ENCODE results near the gene IDH1. TPM values are rescaled to one million over a fixed set of nuclear protein-coding genes. Genes with fewer than 3 reads are reported as not detected.
"Not testable (repeated sequence)": the region's sequence is repeated elsewhere in the genome, so short reads cannot be mapped to it uniquely, and the experiment has no call there.

Gene IDH1
- total RNA-seq, 2 experiments from 2014 or later = 19.0 to 19.7 TPM

GRCh38 chr2:208279236-208279635, 24.4 kb upstream of the IDH1 start:
- no peaks in the 10 kb centered on the region for H3K27me3 Mint-ChIP-seq
- intact Hi-C loops (cut with micrococcal nuclease) = no loop called here
- H3K4me1 Mint-ChIP-seq (ENCODE audit: low read depth) = peaks cover 28% of the 10 kb centered on the region
- peaks cover 69% of the 10 kb centered on the region for H3K36me3 Mint-ChIP-seq (ENCODE audit: low read depth)
- ChIA-PET CTCF (interaction anchor here (0.8 kb wide), 1 partner anchor 11 kb away, joined by 3 read pairs; no protein-coding TSS in a partner anchor), POLR2A (no interaction called here)
- TF ChIP-seq CTCF (IDR thresholded peaks at IDR 0.05) = no peak
- H3K27ac Mint-ChIP-seq = no peak overlapping the region
- ATAC-seq = no peak
- H3K4me3 Mint-ChIP-seq = no peak overlapping the region
- DNase-seq = no peak
- H3K9me3 Mint-ChIP-seq = no peaks in the 10 kb centered on the region

GRCh38 chr2:208278549-208278948, 23.7 kb upstream of the IDH1 start:
- POLR2A ChIA-PET = no interaction called here
- no peak overlapping the region for H3K4me3 Mint-ChIP-seq
- peaks cover 75% of the 10 kb centered on the region for H3K36me3 Mint-ChIP-seq (ENCODE audit: low read depth)
- intact Hi-C loops (cut with micrococcal nuclease) = no loop called here
- no peaks in the 10 kb centered on the region for H3K27me3 Mint-ChIP-seq
- ATAC-seq (no peak), DNase-seq (no peak)
- H3K4me1 Mint-ChIP-seq (ENCODE audit: low read depth) = peaks cover 30% of the 10 kb centered on the region
- H3K9me3 Mint-ChIP-seq = no peaks in the 10 kb centered on the region
- no peak overlapping the region for H3K27ac Mint-ChIP-seq
- TF ChIP-seq CTCF (IDR thresholded peaks at IDR 0.05) = no peak
- CTCF ChIA-PET = no interaction called here

- ChIA-PET CTCF (interaction anchor here (0.6 to 3.4 kb wide), 5 partner anchors 8 to 99 kb away, joined by 3 to 8 read pairs (median 4); partner anchors contain the start of genes IDH1 and PIKFYVE), POLR2A (interaction anchor here (0.9 kb wide), 1 partner anchor 19 kb away, joined by 3 read pairs; no protein-coding TSS in a partner anchor)
- TF ChIP-seq CTCF (IDR thresholded peaks at IDR 0.05) = no peak
- H3K4me1 Mint-ChIP-seq (ENCODE audit: low read depth) = peaks cover 15% of the 10 kb centered on the region
- H3K4me3 Mint-ChIP-seq = no peak overlapping the region
- DNase-seq = no peak
- H3K27ac Mint-ChIP-seq = no peak overlapping the region
- H3K9me3 Mint-ChIP-seq = no peaks in the 10 kb centered on the region
- peaks cover 61% of the 10 kb centered on the region for H3K36me3 Mint-ChIP-seq (ENCODE audit: low read depth)
- no peaks in the 10 kb centered on the region for H3K27me3 Mint-ChIP-seq
- ATAC-seq = no peak
- intact Hi-C loops (cut with micrococcal nuclease) = no loop called here
These were observed 19.9 kb upstream of the IDH1 start for GRCh38 chr2:208274748-208275147.

GRCh38 chr2:208269091-208269490, 14.2 kb upstream of the IDH1 start:
- Mint-ChIP-seq H3K4me1 (ENCODE audit: low read depth) (peaks cover 33% of the 10 kb centered on the region), H3K27me3 (no peaks in the 10 kb centered on the region), H3K27ac (no peak overlapping the region), H3K36me3 (ENCODE audit: low read depth) (peaks cover 16% of the 10 kb centered on the region), H3K9me3 (no peaks in the 10 kb centered on the region), H3K4me3 (no peak overlapping the region)
- CTCF ChIA-PET = interaction anchor here (1.0 to 8.3 kb wide), 3 partner anchors 11 to 94 kb away, joined by 3 to 77 read pairs (median 7); partner anchors contain the start of gene IDH1
- POLR2A ChIA-PET = no interaction called here
- intact Hi-C loops (cut with micrococcal nuclease) = loop anchor here (10.0 kb wide), 1 partner anchor 644 kb away; the partner anchor contains the start of gene METTL21A
- ATAC-seq (no peak), DNase-seq (peak; percentile 21)
- TF ChIP-seq CTCF (IDR thresholded peaks at IDR 0.05) = peak; percentile 20

GRCh38 chr2:208268156-208268952, 13.5 kb upstream of the IDH1 start:
- peaks cover 11% of the 10 kb centered on the region for H3K36me3 Mint-ChIP-seq (ENCODE audit: low read depth)

GRCh38 chr2:208267526-208267925, 12.7 kb upstream of the IDH1 start:
- Mint-ChIP-seq H3K4me1 (ENCODE audit: low read depth) (peaks cover 32% of the 10 kb centered on the region), H3K4me3 (peak overlapping the region; percentile 87), H3K36me3 (ENCODE audit: low read depth) (peaks cover 11% of the 10 kb centered on the region)
- H3K9me3 Mint-ChIP-seq, DNase-seq, H3K27me3 Mint-ChIP-seq, ATAC-seq, H3K27ac Mint-ChIP-seq, POLR2A ChIA-PET: not testable (repeated sequence)
- intact Hi-C loops (cut with micrococcal nuclease) = loop anchor here (10.0 kb wide), 1 partner anchor 643 kb away; the partner anchor contains the start of gene METTL21A
- CTCF ChIA-PET = interaction anchor here (8.3 kb wide), 1 partner anchor 13 kb away, joined by 77 read pairs; the partner anchor contains the start of gene IDH1

More at GRCh38 chr2:208268156-208268952, 13.5 kb upstream of the IDH1 start:
- ChIA-PET CTCF (interaction anchor here (1.0 to 8.3 kb wide), 3 partner anchors 11 to 93 kb away, joined by 3 to 77 read pairs (median 7); partner anchors contain the start of gene IDH1), POLR2A (no interaction called here)
- H3K4me1 Mint-ChIP-seq (ENCODE audit: low read depth) = peaks cover 32% of the 10 kb centered on the region
- no peak for TF ChIP-seq CTCF (IDR thresholded peaks at IDR 0.05)
- DNase-seq (no peak), ATAC-seq (no peak)
- intact Hi-C loops (cut with micrococcal nuclease) = loop anchor here (10.0 kb wide), 1 partner anchor 644 kb away; the partner anchor contains the start of gene METTL21A
- no peak overlapping the region for H3K27ac Mint-ChIP-seq
- peak overlapping the region; percentile 87 for H3K4me3 Mint-ChIP-seq
- H3K9me3 Mint-ChIP-seq = no peaks in the 10 kb centered on the region
- no peaks in the 10 kb centered on the region for H3K27me3 Mint-ChIP-seq

All from activated CD8-positive, alpha-beta T cell treated with anti-CD3 and anti-CD28 coated beads for 36 hours (primary cell).